Activated CD4-positive, alpha-beta T cell treated with anti-CD3 and anti-CD28 coated beads, Interleukin-2, amount 50 U/mL, for 48 hours (primary cell): ENCODE data around the gene WNT7A.

Source experiments
- DNase-seq, 2 experiments: peaks; one replicate each; pipeline ENCODE4 v3.0.0-alpha.2; 2020

WNT7A gene

GRCh38 chr3:13825821-13826220 lies 54.0 kb downstream of the WNT7A start:
- no peak for DNase-seq

- no peak for DNase-seq
Measured at GRCh38 chr3:13825311-13825579, 54.6 kb downstream of the WNT7A start.

GRCh38 chr3:13824521-13825310 lies 55.2 kb downstream of the WNT7A start:
- DNase-seq, result no peak

- no peak for DNase-seq
Measured at GRCh38 chr3:13823692-13824091, 56.2 kb downstream of the WNT7A start.

- DNase-seq, result no peak
Measured at GRCh38 chr3:13822871-13823585, 56.8 kb downstream of the WNT7A start.

- peak; percentile 3 to 15 for DNase-seq
Measured at GRCh38 chr3:13822042-13822441, 57.8 kb downstream of the WNT7A start.

- DNase-seq, result no peak
Measured at GRCh38 chr3:13821126-13821525, 58.7 kb downstream of the WNT7A start.

- DNase-seq, result no peak
Measured at GRCh38 chr3:13818919-13819318, 61.0 kb downstream of the WNT7A start.

- DNase-seq, result no peak
Measured at GRCh38 chr3:13815088-13815683, 64.7 kb downstream of the WNT7A start.

GRCh38 chr3:13812034-13812471 lies 67.8 kb downstream of the WNT7A start:
- no peak for DNase-seq

GRCh38 chr3:13811614-13812013 lies 68.3 kb downstream of the WNT7A start:
- DNase-seq, result no peak

GRCh38 chr3:13808550-13808949 lies 71.3 kb downstream of the WNT7A start:
- no peak for DNase-seq

GRCh38 chr3:13801361-13802204 lies 78.3 kb downstream of the WNT7A start:
- no peak for DNase-seq

- DNase-seq, result no peak
Measured at GRCh38 chr3:13800064-13800463, 79.8 kb downstream of the WNT7A start.

- DNase-seq, result no peak
Measured at GRCh38 chr3:13798401-13798800, 81.5 kb downstream of the WNT7A start.

- no peak for DNase-seq
Measured at GRCh38 chr3:13796701-13797460, 83.0 kb downstream of the WNT7A start.

GRCh38 chr3:13795816-13796215 lies 84.1 kb downstream of the WNT7A start:
- no peak for DNase-seq

- no peak for DNase-seq
Measured at GRCh38 chr3:13794322-13794721, 85.5 kb downstream of the WNT7A start.

GRCh38 chr3:13793451-13793850 lies 86.4 kb downstream of the WNT7A start:
- no peak for DNase-seq

- no peak for DNase-seq
Measured at GRCh38 chr3:13792512-13793371, 87.1 kb downstream of the WNT7A start.

GRCh38 chr3:13792051-13792490 lies 87.8 kb downstream of the WNT7A start:
- no peak for DNase-seq
